H1 (cell line): ENCODE data around the gene PTPN3. TPM values are rescaled to one million over a fixed set of nuclear protein-coding genes. Genes with fewer than 3 reads are reported as not detected.

ENCODE experiments used
- CTCF ChIA-PET: fragments of 300-600 bp; sonication (Branson Sonifier 250); formaldehyde crosslinking; loops from one replicate; lab custom pipeline; 2021; ENCODE audit not compliant: partially characterized antibody; lab: Charles Lee
- POLR2A ChIA-PET: fragments of 300-600 bp; sonication (Branson Sonifier 250); formaldehyde crosslinking; loops from one replicate; lab custom pipeline; 2021; ENCODE audit warnings: inconsistent platforms; ENCODE audit not compliant: partially characterized antibody; lab: Charles Lee
- DNase-seq, 2 experiments: peaks; one replicate each; pipeline versions ENCODE4 v3.0.0 to v3.0.0-alpha.2; 2010 to 2022; ENCODE audit warnings: low spot score in 2 of 2, low read depth in 1 of 2, mixed read lengths in 1 of 2
- FAIRE-seq: peaks from 2 replicates; lab custom pipeline; 2011; peaks lifted over from hg19 to GRCh38; lab: Jason Lieb, UNC
- H2AFZ ChIP-seq: 2 replicates; pipeline ENCODE4 v1.8.1; 2012; ENCODE audit warnings: low read length, inconsistent platforms
- H2AK5ac ChIP-seq: 2 replicates; pipeline ENCODE4 v1.6.1; 2013; ENCODE audit warnings: low read depth, low read length
- H2BK120ac ChIP-seq: replicated peaks from 2 replicates; pipeline ENCODE3; 2013; ENCODE audit warnings: low read depth, low read length, inconsistent platforms
- H2BK12ac ChIP-seq: 2 replicates; pipeline ENCODE4 v1.6.1; 2013; ENCODE audit warnings: low read depth, low read length
- H2BK15ac ChIP-seq: 2 replicates; pipeline ENCODE4 v1.6.1; 2013; ENCODE audit warnings: low read length
- H2BK20ac ChIP-seq: 2 replicates; pipeline ENCODE4 v1.6.1; 2013; ENCODE audit warnings: low read length
- H2BK5ac ChIP-seq: 2 replicates; pipeline ENCODE4 v1.6.1; 2013; ENCODE audit warnings: low read depth, low read length
- H3K14ac ChIP-seq: 2 replicates; pipeline ENCODE4 v1.6.1; 2013; ENCODE audit warnings: inconsistent platforms; ENCODE audit not compliant: insufficient read length
- H3K18ac ChIP-seq: 2 replicates; pipeline ENCODE4 v1.6.1; 2013; ENCODE audit warnings: low read length; ENCODE audit errors: extremely low read depth
- H3K23ac ChIP-seq: 2 replicates; pipeline ENCODE4 v1.6.1; 2013; ENCODE audit warnings: inconsistent platforms; ENCODE audit not compliant: insufficient read length
- H3K23me2 ChIP-seq: 2 replicates; pipeline ENCODE4 v1.6.1; 2013; ENCODE audit warnings: low read depth, low read length
- H3K27ac ChIP-seq: 2 replicates; pipeline ENCODE4 v1.6.1; 2011; ENCODE audit warnings: low read depth, low read length, inconsistent platforms
- H3K27me3 ChIP-seq, 4 experiments: replicated peaks in 1 of 4; 1 replicate in 1 of 4; 2 replicates in 3 of 4; pipeline versions ENCODE4 v1.6.1 to v1.8.1; 2011 to 2013; ENCODE audit warnings: low read length in 3 of 4, mild to moderate bottlenecking in 3 of 4, inconsistent platforms in 2 of 4, mixed read lengths in 2 of 4, moderate library complexity in 1 of 4; ENCODE audit not compliant: control insufficient read depth in 3 of 4, insufficient read depth in 3 of 4; ENCODE audit errors: extremely low read depth in 1 of 4
- H3K36me3 ChIP-seq, 4 experiments: 2 replicates each; pipeline versions ENCODE4 v1.6.1 to v1.8.1; 2011 to 2013; ENCODE audit warnings: mild to moderate bottlenecking in 4 of 4, low read length in 3 of 4, moderate library complexity in 2 of 4, control low read depth in 1 of 4, inconsistent platforms in 1 of 4; ENCODE audit not compliant: insufficient read depth in 4 of 4, control insufficient read depth in 2 of 4
- H3K4ac ChIP-seq: replicated peaks from 2 replicates; pipeline ENCODE3; 2013; ENCODE audit warnings: low read length, low read depth, mixed read lengths, inconsistent platforms; ENCODE audit not compliant: insufficient read length
- H3K4me1 ChIP-seq, 4 experiments: replicated peaks in 1 of 4; 1 replicate in 1 of 4; 2 replicates in 3 of 4; pipeline versions ENCODE4 v1.6.1 to v1.8.1; 2011 to 2013; ENCODE audit warnings: low read length in 3 of 4, inconsistent platforms in 2 of 4, mixed read lengths in 1 of 4; ENCODE audit not compliant: insufficient read depth in 4 of 4, control insufficient read depth in 3 of 4
- H3K4me2 ChIP-seq, 2 experiments: 2 replicates each; pipeline versions ENCODE4 v1.6.1 to v1.8.1; 2011 to 2013; ENCODE audit warnings: low read depth in 2 of 2, low read length in 2 of 2, control low read depth in 1 of 2, inconsistent platforms in 1 of 2, mild to moderate bottlenecking in 1 of 2; ENCODE audit not compliant: insufficient read depth in 1 of 2
- H3K4me3 ChIP-seq, 4 experiments: fragments of 200-600, 300-600 bp in 1 of 4; sonication (generic), shearing (Covaris generic), sonication (Bioruptor Twin) in 1 of 4; 2 replicates each; pipeline versions ENCODE4 v1.5.1 to v1.8.1; 2011 to 2016; ENCODE audit warnings: low read length in 4 of 4, low read depth in 3 of 4, control low read depth in 2 of 4, inconsistent platforms in 2 of 4, mild to moderate bottlenecking in 2 of 4, mixed read lengths in 1 of 4, moderate library complexity in 1 of 4; ENCODE audit not compliant: insufficient read depth in 2 of 4; ENCODE audit errors: extremely low read depth in 1 of 4
- H3K56ac ChIP-seq: replicated peaks from 2 replicates; pipeline ENCODE3; 2013; ENCODE audit warnings: low read depth, mild to moderate bottlenecking, mixed read lengths, low read length, inconsistent platforms; ENCODE audit not compliant: insufficient read length
- H3K79me1 ChIP-seq: 2 replicates; pipeline ENCODE4 v1.6.1; 2013; ENCODE audit warnings: low read depth, low read length, control low read depth
- H3K79me2 ChIP-seq, 2 experiments: 2 replicates each; pipeline versions ENCODE4 v1.6.1 to v1.8.1; 2012 to 2013; ENCODE audit warnings: low read length in 2 of 2, mild to moderate bottlenecking in 2 of 2, inconsistent platforms in 1 of 2; ENCODE audit not compliant: insufficient read depth in 2 of 2, control insufficient read depth in 1 of 2
- H3K9ac ChIP-seq, 4 experiments: replicated peaks in 1 of 4; 1 replicate in 1 of 4; 2 replicates in 3 of 4; pipeline versions ENCODE4 v1.6.1 to v1.8.1; 2011 to 2013; ENCODE audit warnings: low read depth in 3 of 4, low read length in 3 of 4, control low read depth in 2 of 4, mild to moderate bottlenecking in 2 of 4, moderate library complexity in 2 of 4, inconsistent platforms in 1 of 4; ENCODE audit errors: extremely low read depth in 1 of 4
- H3K9me3 ChIP-seq, 2 experiments: 2 replicates each; pipeline versions ENCODE4 v1.6.1 to v1.8.1; 2012 to 2013; ENCODE audit warnings: mild to moderate bottlenecking in 2 of 2, moderate library complexity in 2 of 2, control low read depth in 1 of 2, inconsistent platforms in 1 of 2, low read depth in 1 of 2, low read length in 1 of 2, mixed read lengths in 1 of 2; ENCODE audit not compliant: insufficient read depth in 2 of 2
- H4K20me1 ChIP-seq, 2 experiments: replicated peaks in 1 of 2; 2 replicates each; pipeline versions ENCODE3 to v1.8.1; 2011 to 2013; ENCODE audit warnings: inconsistent platforms in 2 of 2, low read length in 2 of 2, mild to moderate bottlenecking in 1 of 2; ENCODE audit not compliant: insufficient read depth in 2 of 2, control insufficient read depth in 1 of 2
- H4K5ac ChIP-seq: 2 replicates; pipeline ENCODE4 v1.6.1; 2013; ENCODE audit warnings: low read length, low read depth, mixed read lengths, inconsistent platforms; ENCODE audit not compliant: insufficient read length
- H4K8ac ChIP-seq: 2 replicates; pipeline ENCODE4 v1.8.0; 2013; ENCODE audit warnings: mild to moderate bottlenecking, moderate library complexity, low read length, inconsistent platforms; ENCODE audit not compliant: insufficient read depth; ENCODE audit errors: extremely low read depth
- H4K91ac ChIP-seq: replicated peaks from 2 replicates; pipeline ENCODE3; 2013; ENCODE audit warnings: low read length, mixed read lengths, inconsistent platforms; ENCODE audit not compliant: insufficient read length
- CBX8 ChIP-seq: fragments of 300-800, 300-1000 bp; sonication (generic); IDR thresholded peaks from 2 replicates; pipeline ENCODE4 v1.7.1; 2016; ENCODE audit warnings: low read depth, low read length, borderline replicate concordance
- CREB1 ChIP-seq: IDR thresholded peaks from 2 replicates; pipeline ENCODE4 v1.6.1; 2012; ENCODE audit warnings: inconsistent platforms
- MAFK ChIP-seq: IDR thresholded peaks from 2 replicates; pipeline ENCODE4 v1.6.1; 2012; ENCODE audit warnings: low read depth, mild to moderate bottlenecking, improper control_type of control experiment, low read length
- MAX ChIP-seq: IDR thresholded peaks from 2 replicates; pipeline ENCODE4 v1.6.1; 2012; ENCODE audit warnings: inconsistent platforms
- NRF1 ChIP-seq: IDR thresholded peaks from 2 replicates; pipeline ENCODE4 v1.6.1; 2011; ENCODE audit warnings: mild to moderate bottlenecking, low read depth, low read length, improper control_type of control experiment
- RAD21 ChIP-seq, 2 experiments: IDR thresholded peaks in 1 of 2; conservative IDR thresholded peaks in 1 of 2; 2 replicates each; pipeline ENCODE4 v1.6.1; 2011; ENCODE audit warnings: low read depth in 2 of 2, low read length in 2 of 2, improper control_type of control experiment in 1 of 2, inconsistent platforms in 1 of 2, mild to moderate bottlenecking in 1 of 2, moderate library complexity in 1 of 2
- SAP30 ChIP-seq: fragments of 300-600 bp; sonication (generic); IDR thresholded peaks from 2 replicates; pipeline ENCODE4 v1.7.1; 2012; ENCODE audit warnings: low read length, moderate library complexity, mild to moderate bottlenecking, inconsistent platforms; ENCODE audit not compliant: insufficient read depth, insufficient replicate concordance
- SIRT6 ChIP-seq: IDR thresholded peaks from one replicate; pipeline ENCODE4 v1.7.1; 2012; ENCODE audit warnings: low read length, inconsistent platforms
- SRF ChIP-seq: IDR thresholded peaks from 2 replicates; pipeline ENCODE4 v1.6.1; 2011; ENCODE audit warnings: mild to moderate bottlenecking, low read depth, low read length, moderate library complexity
- TAF7 ChIP-seq: optimal IDR thresholded peaks from 2 replicates; pipeline ENCODE3; 2011; ENCODE audit warnings: low read depth, mild to moderate bottlenecking, inconsistent platforms, low read length, moderate library complexity, borderline replicate concordance
- WGBS, 2 experiments: shearing (Covaris generic) in 1 of 2; methylation state at CpG; one replicate each; pipeline versions ENCODE4 v1.1.6 to v1.1.7; 2013 to 2015; ENCODE audit warnings: low lambda C conversion rate in 2 of 2, mixed read lengths in 2 of 2, inconsistent platforms in 1 of 2, low coverage in 1 of 2, missing lambda C conversion rate in 1 of 2; ENCODE audit not compliant: insufficient replicate concordance in 2 of 2, insufficient coverage in 1 of 2, insufficient read length in 1 of 2; ENCODE audit errors: extremely low coverage in 1 of 2, missing lambda C conversion rate in 1 of 2; 5-methylcytosine and 5-hydroxymethylcytosine counted together
- polyA plus RNA-seq, 7 experiments: library from polyadenylated mRNA; depleted of rRNA in 3 of 7; stranded (reverse) in 5 of 7; unstranded in 2 of 7; fragments of >200 nt in 5 of 7; fragments of 200-250 nt in 2 of 7; gene quantifications; 1 replicate in 5 of 7; 2 replicates in 1 of 7; 4 replicates in 1 of 7; pipeline versions ENCODE4 v1.2.1 to v1.2.3, GENCODE V29; 2011 to 2013; ENCODE audit warnings: missing spikeins in 2 of 7, mixed read lengths in 2 of 7
- total RNA-seq: library from RNA; stranded (reverse); fragmentation: NEBNext Ultra II Directional; extraction: Animal tissue kit (Norgen Biotek cat#: 25700); gene quantifications from 2 replicates; pipeline ENCODE4 v1.2.1, GENCODE V29; 2021

The PTPN3 gene
- total and polyA plus RNA-seq, 2 of the 8 experiments (the other 6 are each of a cell fraction or from before 2014, with no cell fraction given) = 2.9 to 3.7 TPM

GRCh38 chr9:109491590-109491989 lies 6.5 kb downstream of the PTPN3 start:
- Histone ChIP-seq H3K23me2 (no peaks in the 10 kb centered on the region), H3K4me3 (no peak overlapping the region), H3K18ac (no peak overlapping the region), H2BK5ac (no peak overlapping the region), H3K79me1 (no peaks in the 10 kb centered on the region), H3K4ac (no peak overlapping the region), H2BK15ac (no peak overlapping the region), H2AK5ac (no peak overlapping the region), H3K9me3 (no peaks in the 10 kb centered on the region), H3K14ac (no peak overlapping the region), H2BK120ac (no peak overlapping the region), H3K4me2 (no peak overlapping the region), H3K36me3 (no peaks in the 10 kb centered on the region), H3K9ac (no peak overlapping the region), H3K56ac (no peak overlapping the region), H4K5ac (no peak overlapping the region), H2AFZ (no peak overlapping the region), H2BK12ac (no peak overlapping the region), H3K27ac (no peak overlapping the region), H3K27me3 (peaks cover 1 to 10% (median 5%) of the 10 kb centered on the region in 4 experiments), H3K23ac (no peak overlapping the region), H3K4me1 (peaks cover 0 to 2% (median 0%) of the 10 kb centered on the region in 4 experiments; a peak in 1 of 7 replicates), H3K79me2 (no peaks in the 10 kb centered on the region), H2BK20ac (no peak overlapping the region), H4K91ac (no peak overlapping the region), H4K20me1 (no peaks in the 10 kb centered on the region), H4K8ac (no peak overlapping the region)
- FAIRE-seq = no peak
- TF ChIP-seq TAF7 = no peak
- no peak for TF ChIP-seq SAP30
- no peak for TF ChIP-seq SIRT6
- no peak for TF ChIP-seq CREB1
- TF ChIP-seq CBX8 = no peak
- TF ChIP-seq SRF = no peak
- TF ChIP-seq NRF1 = no peak
- TF ChIP-seq MAX = no peak
- TF ChIP-seq MAFK = no peak
- no peak for TF ChIP-seq RAD21 (IDR thresholded peaks at IDR 0.05 in 1 of 2, conservative IDR thresholded peaks at IDR 0.05 in 1 of 2; ENCODE audit: low read depth in 2 of 2, low read length in 2 of 2)
- WGBS, 2 experiments = 96% methylated on average over 2 of the region's 2 CpGs; no CpG with 5 or more reads in 1 of the 2 experiments
- no peak for DNase-seq
- POLR2A ChIA-PET = no interaction called here
- CTCF ChIA-PET = interaction anchor here (0.6 to 1.5 kb wide), 7 partner anchors 8 to 293 kb away, joined by 3 to 5 read pairs (median 4); no protein-coding TSS in a partner anchor
